22Rv1 (cell line): Measurements from ENCODE around the gene ESPL1.

Experiments used
- H3K27ac ChIP-seq: fragments of 450-650 bp; 2 replicates; pipeline ENCODE4 v1.5.1; 2017
- CTCF ChIP-seq: fragments of 450-650 bp; IDR thresholded peaks from 2 replicates; pipeline ENCODE4 v1.5.1; 2017; ENCODE audit warnings: mild to moderate bottlenecking
- ZFX ChIP-seq: fragments of 450-650 bp; IDR thresholded peaks from 2 replicates; pipeline ENCODE4 v1.6.1; 2017; ENCODE audit warnings: antibody characterized with exemption, borderline replicate concordance

ESPL1 gene

GRCh38 chr12:53253298-53253697 is 14.8 kb upstream of the ESPL1 start:
- H3K27ac ChIP-seq = peak overlapping the region; percentile 99
- TF ChIP-seq ZFX (no peak), CTCF (no peak)

- TF ChIP-seq CTCF (no peak), ZFX (no peak)
- H3K27ac ChIP-seq = no peak overlapping the region
These were observed 13.1 kb upstream of the ESPL1 start for GRCh38 chr12:53254816-53255545.

- H3K27ac ChIP-seq = no peak overlapping the region
These were observed 12.1 kb upstream of the ESPL1 start for GRCh38 chr12:53255996-53256395.

GRCh38 chr12:53258541-53259539 is 9.3 kb upstream of the ESPL1 start:
- H3K27ac ChIP-seq = no peak overlapping the region
- TF ChIP-seq ZFX = no peak
- no peak for TF ChIP-seq CTCF

More at GRCh38 chr12:53255996-53256395, 12.1 kb upstream of the ESPL1 start:
- TF ChIP-seq ZFX (no peak), CTCF (no peak)

GRCh38 chr12:53259891-53260290 is 8.2 kb upstream of the ESPL1 start:
- TF ChIP-seq CTCF (no peak), ZFX (no peak)
- H3K27ac ChIP-seq = no peak overlapping the region

- no peak for TF ChIP-seq CTCF
- TF ChIP-seq ZFX = no peak
These were observed 2.3 kb upstream of the ESPL1 start for GRCh38 chr12:53265783-53266182.

More at GRCh38 chr12:53265783-53266182, 2.3 kb upstream of the ESPL1 start:
- H3K27ac ChIP-seq = no peak overlapping the region
